Measurements from ENCODE around the gene CCHCR1. TPM values are rescaled to one million over a fixed set of nuclear protein-coding genes. Genes with fewer than 3 reads are reported as not detected.

CCHCR1 gene
- total and polyA plus RNA-seq, 2 of the 13 experiments (the other 11 are each of a cell fraction or from before 2014, with no cell fraction given), result 14.6 to 28.2 TPM

DNA sequence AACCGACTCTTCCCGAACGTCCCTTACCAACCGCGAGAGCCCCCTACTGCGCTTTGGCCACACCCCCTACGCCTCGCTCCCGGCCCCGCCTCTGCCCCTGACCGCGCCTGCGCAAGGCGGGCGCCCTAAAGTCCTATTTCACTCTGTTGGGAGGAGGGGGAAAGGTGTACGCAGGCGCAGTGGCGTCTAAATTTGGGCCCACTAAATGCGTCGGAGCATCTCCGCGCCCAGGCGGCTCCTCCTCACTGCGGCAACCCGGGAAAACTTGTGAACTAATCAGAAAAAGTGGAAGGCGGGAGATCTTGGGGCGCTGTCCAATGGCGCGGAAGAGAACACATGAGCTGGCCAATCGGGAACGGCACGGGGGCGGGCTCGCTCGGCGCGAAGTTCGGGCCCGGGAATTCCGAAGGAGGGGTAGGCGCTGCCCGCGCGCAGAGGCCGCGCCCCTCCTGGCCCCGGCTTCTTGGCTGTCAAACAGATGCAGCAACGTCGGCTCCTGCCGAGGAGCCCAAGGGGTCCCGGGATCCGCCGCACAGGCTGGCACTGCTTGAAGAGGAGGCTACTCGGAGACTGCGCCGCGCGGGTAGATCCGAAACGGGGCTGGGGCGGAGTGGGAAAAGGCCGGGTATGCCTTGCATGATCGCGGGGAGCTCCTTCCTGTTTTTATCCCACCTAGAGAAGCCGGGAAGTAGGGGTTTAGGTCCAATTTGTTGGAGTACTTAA, 699 bp upstream of the CCHCR1 start, which contains the start of gene TCF19 (continued):
- TF ChIP-seq, protein P1, sequence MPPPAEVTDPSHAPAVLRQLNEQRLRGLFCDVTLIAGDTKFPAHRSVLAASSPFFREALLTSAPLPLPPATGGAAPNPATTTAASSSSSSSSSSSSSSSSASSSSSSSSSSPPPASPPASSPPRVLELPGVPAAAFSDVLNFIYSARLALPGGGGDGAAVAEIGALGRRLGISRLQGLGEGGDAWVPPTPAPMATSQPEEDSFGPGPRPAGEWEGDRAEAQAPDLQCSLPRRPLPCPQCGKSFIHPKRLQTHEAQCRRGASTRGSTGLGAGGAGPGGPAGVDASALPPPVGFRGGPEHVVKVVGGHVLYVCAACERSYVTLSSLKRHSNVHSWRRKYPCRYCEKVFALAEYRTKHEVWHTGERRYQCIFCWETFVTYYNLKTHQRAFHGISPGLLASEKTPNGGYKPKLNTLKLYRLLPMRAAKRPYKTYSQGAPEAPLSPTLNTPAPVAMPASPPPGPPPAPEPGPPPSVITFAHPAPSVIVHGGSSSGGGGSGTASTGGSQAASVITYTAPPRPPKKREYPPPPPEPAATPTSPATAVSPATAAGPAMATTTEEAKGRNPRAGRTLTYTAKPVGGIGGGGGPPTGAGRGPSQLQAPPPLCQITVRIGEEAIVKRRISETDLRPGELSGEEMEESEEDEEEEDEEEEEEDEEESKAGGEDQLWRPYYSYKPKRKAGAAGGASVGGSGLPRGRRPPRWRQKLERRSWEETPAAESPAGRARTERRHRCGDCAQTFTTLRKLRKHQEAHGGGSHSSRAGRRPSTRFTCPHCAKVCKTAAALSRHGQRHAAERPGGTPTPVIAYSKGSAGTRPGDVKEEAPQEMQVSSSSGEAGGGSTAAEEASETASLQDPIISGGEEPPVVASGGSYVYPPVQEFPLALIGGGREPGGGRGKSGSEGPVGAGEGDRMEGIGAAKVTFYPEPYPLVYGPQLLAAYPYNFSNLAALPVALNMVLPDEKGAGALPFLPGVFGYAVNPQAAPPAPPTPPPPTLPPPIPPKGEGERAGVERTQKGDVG (CRISPR knock-in tag; IDR thresholded peaks at IDR 0.05; ENCODE audit: borderline replicate concordance), result no peak; the same call in 1 of the 2 replicates
- TF ChIP-seq U2AF2 (IDR thresholded peaks at IDR 0.05; ENCODE audit: low read depth, low read length), result 0 out of 2 replicates have a peak, but pooled peaks have one; percentile 31
- TF ChIP-seq ZNF619 (CRISPR knock-in tag; IDR thresholded peaks at IDR 0.05), result peak; percentile 59; the same call in 1 of the 2 replicates
- TF ChIP-seq AGO1 (IDR thresholded peaks at IDR 0.05; ENCODE audit: low read depth, low read length, poor library complexity, severe bottlenecking), result peak; percentile 68
- TF ChIP-seq SMARCE1 (IDR thresholded peaks at IDR 0.05; ENCODE audit: borderline replicate concordance), result no peak
- no peak for TF ChIP-seq NCOA5 (CRISPR knock-in tag; IDR thresholded peaks at IDR 0.05)
- no peak for TF ChIP-seq ZNF530 (CRISPR knock-in tag; IDR thresholded peaks at IDR 0.05; ENCODE audit: low read depth)
- no peak; the same call in 1 of the 2 replicates for TF ChIP-seq HOXA5 (CRISPR knock-in tag; IDR thresholded peaks at IDR 0.05)
- TF ChIP-seq, protein P2, sequence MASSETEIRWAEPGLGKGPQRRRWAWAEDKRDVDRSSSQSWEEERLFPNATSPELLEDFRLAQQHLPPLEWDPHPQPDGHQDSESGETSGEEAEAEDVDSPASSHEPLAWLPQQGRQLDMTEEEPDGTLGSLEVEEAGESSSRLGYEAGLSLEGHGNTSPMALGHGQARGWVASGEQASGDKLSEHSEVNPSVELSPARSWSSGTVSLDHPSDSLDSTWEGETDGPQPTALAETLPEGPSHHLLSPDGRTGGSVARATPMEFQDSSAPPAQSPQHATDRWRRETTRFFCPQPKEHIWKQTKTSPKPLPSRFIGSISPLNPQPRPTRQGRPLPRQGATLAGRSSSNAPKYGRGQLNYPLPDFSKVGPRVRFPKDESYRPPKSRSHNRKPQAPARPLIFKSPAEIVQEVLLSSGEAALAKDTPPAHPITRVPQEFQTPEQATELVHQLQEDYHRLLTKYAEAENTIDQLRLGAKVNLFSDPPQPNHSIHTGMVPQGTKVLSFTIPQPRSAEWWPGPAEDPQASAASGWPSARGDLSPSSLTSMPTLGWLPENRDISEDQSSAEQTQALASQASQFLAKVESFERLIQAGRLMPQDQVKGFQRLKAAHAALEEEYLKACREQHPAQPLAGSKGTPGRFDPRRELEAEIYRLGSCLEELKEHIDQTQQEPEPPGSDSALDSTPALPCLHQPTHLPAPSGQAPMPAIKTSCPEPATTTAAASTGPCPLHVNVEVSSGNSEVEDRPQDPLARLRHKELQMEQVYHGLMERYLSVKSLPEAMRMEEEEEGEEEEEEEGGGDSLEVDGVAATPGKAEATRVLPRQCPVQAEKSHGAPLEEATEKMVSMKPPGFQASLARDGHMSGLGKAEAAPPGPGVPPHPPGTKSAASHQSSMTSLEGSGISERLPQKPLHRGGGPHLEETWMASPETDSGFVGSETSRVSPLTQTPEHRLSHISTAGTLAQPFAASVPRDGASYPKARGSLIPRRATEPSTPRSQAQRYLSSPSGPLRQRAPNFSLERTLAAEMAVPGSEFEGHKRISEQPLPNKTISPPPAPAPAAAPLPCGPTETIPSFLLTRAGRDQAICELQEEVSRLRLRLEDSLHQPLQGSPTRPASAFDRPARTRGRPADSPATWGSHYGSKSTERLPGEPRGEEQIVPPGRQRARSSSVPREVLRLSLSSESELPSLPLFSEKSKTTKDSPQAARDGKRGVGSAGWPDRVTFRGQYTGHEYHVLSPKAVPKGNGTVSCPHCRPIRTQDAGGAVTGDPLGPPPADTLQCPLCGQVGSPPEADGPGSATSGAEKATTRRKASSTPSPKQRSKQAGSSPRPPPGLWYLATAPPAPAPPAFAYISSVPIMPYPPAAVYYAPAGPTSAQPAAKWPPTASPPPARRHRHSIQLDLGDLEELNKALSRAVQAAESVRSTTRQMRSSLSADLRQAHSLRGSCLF (CRISPR knock-in tag; IDR thresholded peaks at IDR 0.05; ENCODE audit: borderline replicate concordance), result no peak
- peak; percentile 16 for TF ChIP-seq U2AF1 (optimal IDR thresholded peaks at IDR 0.05; ENCODE audit: low read depth, low read length)
- peak; percentile 82 for TF ChIP-seq XRCC5 (optimal IDR thresholded peaks at IDR 0.05; ENCODE audit: low read length)
- TF ChIP-seq ZNF780A (CRISPR knock-in tag; IDR thresholded peaks at IDR 0.05), result peak; percentile 83; the same call in 1 of the 2 replicates
- TF ChIP-seq ZNF781 (CRISPR knock-in tag; IDR thresholded peaks at IDR 0.05; ENCODE audit: borderline replicate concordance, not compliant biosample characterization), result no peak
- TF ChIP-seq MXI1 (IDR thresholded peaks at IDR 0.05; ENCODE audit: borderline replicate concordance, low read depth, low read length), result peak; percentile 95
- TF ChIP-seq, protein P3, sequence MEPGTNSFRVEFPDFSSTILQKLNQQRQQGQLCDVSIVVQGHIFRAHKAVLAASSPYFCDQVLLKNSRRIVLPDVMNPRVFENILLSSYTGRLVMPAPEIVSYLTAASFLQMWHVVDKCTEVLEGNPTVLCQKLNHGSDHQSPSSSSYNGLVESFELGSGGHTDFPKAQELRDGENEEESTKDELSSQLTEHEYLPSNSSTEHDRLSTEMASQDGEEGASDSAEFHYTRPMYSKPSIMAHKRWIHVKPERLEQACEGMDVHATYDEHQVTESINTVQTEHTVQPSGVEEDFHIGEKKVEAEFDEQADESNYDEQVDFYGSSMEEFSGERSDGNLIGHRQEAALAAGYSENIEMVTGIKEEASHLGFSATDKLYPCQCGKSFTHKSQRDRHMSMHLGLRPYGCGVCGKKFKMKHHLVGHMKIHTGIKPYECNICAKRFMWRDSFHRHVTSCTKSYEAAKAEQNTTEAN (CRISPR knock-in tag; conservative IDR thresholded peaks at IDR 0.05), result no peak
- peak; percentile 97 for TF ChIP-seq NFYC (CRISPR knock-in tag; IDR thresholded peaks at IDR 0.05)

Data from HepG2 (cell line).